GM19023 (cell line): ENCODE measurements around the gene AASS.
"Not testable (repeated sequence)": the region's sequence is repeated elsewhere in the genome, so short reads cannot be mapped to it uniquely, and the experiment has no call there.

Experiments
- ATAC-seq: cut with Tn5 transposase; IDR thresholded peaks from one replicate; pipeline ENCODE4 v1.9.1; 2021; ENCODE audit warnings: mild to moderate bottlenecking, moderate library complexity; ENCODE audit not compliant: unreplicated experiment

The AASS gene

DNA sequence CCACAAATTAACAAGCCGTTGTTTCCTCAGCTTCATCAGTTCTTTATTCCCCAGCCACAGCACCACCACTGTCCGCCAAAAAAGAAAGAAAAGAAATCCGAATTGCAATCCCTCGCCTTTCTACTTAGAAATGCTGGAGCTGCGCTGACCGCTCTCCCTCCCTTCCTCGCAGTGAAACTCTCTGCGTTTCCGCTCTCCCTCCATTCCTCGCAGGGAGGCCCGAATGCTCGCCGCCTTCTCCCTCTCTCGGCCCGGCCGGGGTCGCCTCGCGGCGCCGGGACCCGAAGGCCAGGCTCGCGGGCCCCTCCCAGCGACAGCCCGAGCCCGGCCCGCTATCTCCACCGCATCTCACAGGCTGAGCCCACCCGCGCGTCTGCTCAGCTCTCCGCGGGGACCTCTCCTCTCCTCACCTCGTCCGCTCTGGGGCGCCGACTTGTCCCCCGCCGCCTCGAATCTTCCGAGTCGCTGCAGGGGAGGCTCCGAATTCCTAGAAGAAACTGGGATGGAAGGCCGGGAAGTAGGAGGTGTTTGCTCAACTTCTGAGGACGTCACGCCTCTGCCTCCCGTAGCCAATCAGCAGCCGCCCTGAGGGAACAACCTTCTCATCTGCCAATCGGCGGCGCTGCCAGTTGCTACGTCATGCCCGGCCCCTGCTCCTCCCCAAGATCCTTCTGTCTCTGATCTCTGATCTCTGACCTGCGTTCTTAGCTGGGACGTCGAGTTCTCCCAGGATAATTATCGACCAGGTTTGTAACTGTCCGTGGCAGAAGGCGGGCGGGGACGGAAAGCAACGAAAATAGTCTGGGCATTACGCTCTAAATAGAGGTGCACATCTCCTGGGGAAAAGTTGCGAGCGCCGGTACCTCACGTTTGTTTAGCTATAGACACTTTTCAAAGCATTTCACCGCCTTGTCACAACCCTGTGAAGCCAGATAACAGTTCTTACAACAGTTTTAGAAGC is at the start of gene AASS:
Gene AASS (minus strand): TSS at position 499 of the 961 bp plus-strand sequence. CDS start 10,523 bp downstream, outside the sequence.
- ATAC-seq = peak; percentile 100

- no peak for ATAC-seq
These were observed 44.7 kb upstream of the AASS start for GRCh38 chr7:122188785-122189184.

DNA sequence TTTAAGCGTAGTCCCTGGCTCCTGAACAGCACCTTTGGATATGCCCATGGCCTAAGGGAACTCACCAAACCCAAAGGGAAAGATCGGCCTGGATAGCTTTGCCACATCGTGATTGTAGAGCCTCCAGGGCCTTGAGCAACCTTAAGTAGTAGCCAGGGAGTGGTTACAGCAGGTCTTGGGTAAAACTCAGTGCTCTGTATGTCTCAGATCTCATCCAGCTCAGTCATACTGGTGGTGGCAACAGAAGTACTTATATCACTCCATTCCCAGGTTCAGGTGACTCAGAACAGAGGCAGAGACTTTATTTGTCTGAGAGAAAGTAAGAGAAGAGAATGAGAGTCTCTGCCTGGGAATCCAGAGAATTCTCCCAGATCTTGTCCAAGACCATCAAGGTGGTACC is 39.1 kb upstream of the AASS start:
- no peak for ATAC-seq

GRCh38 chr7:122182081-122182480 is 38.0 kb upstream of the AASS start:
- no peak for ATAC-seq

DNA sequence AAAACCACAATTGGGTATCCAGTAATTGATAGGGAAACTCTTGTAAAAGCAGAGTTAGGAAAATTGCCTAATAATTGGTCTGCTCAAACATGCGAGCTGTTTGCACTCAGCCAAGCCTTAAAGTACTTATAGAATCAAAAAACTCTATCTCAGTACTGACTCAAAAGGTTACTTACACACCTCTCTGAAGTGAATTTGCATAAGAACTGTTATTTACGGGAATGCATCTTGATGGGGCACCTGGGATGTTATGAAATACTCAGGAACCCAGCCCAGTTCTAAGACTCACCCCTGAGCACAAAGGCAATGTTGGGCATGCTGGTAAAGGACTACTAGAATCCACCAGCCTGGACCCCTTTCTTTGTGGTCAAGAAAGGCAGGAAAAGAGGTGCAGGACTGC is 28.1 kb upstream of the AASS start:
- ATAC-seq = not testable (repeated sequence)

GRCh38 chr7:122166740-122167139 is 22.7 kb upstream of the AASS start:
- no peak for ATAC-seq

GRCh38 chr7:122166275-122166674 is 22.2 kb upstream of the AASS start:
- no peak for ATAC-seq

GRCh38 chr7:122161628-122162027 is 17.6 kb upstream of the AASS start:
- no peak for ATAC-seq

DNA sequence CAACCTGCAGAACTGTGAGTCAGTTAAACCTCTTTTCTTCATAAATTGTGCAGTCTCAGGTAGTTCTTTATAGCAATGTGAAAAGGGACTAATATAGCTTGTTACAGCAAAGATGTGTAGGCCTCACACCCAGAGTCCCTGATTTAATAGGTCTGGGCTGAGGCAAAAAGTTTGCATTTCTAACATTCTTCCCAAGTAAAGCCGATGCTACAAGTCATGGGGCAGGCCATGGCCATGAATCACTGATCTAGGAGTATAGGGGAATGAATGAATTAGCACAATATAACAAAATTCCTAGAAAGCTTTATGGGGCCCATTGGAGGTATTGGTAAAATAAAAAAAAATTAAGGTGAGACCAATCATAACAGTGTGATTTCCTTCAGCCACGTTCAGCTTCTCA is 11.5 kb upstream of the AASS start:
- ATAC-seq = no peak

- no peak for ATAC-seq
These were observed 4.8 kb upstream of the AASS start for GRCh38 chr7:122148878-122149277.

- ATAC-seq = no peak
These were observed 4.0 kb upstream of the AASS start for GRCh38 chr7:122148081-122148480.

DNA sequence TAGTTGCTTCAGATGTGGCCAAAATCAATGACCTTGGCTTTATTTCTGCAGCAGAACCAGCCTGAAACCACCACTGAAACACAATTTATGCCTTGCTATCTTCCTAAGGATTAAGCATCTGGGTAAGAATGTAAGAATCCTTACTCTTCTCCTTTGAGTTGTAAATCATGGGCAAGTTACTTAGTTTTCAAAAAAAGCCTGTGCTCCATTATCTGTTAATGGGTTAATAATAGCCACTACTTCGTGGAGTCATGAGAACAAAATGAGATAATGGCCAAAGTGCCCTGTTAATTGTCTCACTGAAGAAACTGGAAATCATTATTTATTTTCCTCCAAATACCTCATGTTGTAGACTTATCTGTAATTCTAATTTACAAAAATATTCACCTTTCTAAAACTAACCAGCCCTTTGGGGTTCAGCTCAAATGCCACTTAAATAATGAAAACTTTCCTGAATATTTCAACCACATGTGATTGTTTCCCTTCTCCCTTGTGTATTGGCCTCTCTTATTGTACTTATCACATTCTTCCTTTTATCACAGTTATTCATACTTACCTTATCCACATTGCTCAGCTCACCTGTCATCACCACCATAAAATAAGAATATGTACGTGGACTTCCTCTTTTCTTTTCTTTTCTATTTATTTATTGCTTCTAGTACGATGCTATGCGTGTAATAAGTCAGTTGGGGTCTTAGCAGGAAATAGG is 2.0 kb upstream of the AASS start:
- no peak for ATAC-seq

- peak; percentile 2 for ATAC-seq
These were observed 686 bp downstream of the AASS start for GRCh38 chr7:122143376-122143750.

- ATAC-seq = no peak
These were observed 3.1 kb downstream of the AASS start for GRCh38 chr7:122140918-122141317.

GRCh38 chr7:122137251-122138077 is 6.6 kb downstream of the AASS start:
- ATAC-seq = no peak

DNA sequence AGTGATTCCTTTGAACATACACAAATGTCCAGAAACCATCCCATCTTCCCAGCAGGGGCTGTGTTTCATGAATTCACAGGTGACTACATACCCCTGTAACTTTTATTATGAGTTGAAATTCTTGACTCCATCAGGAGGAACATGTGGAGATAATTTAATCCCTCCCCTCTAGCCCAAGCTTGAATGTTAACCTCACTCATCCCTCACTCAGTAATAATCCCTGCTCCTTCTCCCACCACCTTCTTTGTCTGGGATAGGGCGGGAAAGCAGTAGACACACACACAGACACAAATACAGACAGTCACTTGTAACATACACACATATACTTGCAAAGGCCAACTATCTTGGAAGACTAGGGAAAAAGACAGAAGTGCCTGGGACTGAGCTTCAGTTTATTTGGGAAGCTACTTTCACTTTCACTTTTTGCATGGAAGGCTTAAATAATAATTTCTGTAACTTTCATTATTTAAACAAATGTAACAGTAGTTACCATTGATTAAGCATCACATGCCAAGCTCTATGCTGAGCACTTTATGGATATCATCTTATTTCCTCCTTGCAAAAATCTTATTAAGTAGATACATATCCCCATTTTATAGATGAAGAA is 7.3 kb downstream of the AASS start:
- no peak for ATAC-seq

DNA sequence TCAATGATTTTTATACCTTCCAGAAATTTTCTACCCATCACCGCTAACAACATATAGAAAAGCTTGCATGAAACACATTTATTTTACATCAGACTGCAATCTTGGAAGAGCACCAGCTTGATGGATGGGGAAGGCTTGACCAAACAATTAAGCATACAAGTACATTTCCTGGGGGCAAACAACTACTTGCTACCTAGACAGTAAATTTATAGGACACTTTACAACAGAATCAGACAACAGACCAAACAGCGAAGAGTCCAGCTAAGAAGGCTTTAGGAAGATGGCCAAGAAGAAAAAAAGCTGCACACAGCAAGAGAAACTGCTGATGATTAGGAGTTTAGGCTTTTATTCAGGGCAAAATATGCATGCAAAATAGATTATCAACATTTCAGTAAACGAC is 8.0 kb downstream of the AASS start:
- no peak for ATAC-seq

- ATAC-seq = no peak
These were observed 8.8 kb downstream of the AASS start for GRCh38 chr7:122135275-122135674.

DNA sequence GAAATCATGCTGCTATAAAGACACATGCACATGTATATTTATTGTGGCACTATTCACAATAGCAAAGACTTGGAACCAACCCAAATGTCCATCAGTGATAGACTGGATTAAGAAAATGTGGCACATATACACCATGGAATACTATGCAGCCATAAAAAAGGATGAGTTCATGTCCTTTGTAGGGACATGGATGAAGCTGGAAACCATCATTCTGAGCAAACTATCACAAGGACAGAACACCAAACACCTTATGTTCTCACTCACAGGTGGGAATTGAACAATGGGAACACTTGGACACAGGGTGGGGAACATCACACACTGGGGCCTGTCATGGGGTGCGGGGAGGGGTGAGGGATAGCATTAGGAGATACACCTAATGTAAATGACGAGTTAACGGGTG is 9.3 kb downstream of the AASS start:
- ATAC-seq = not testable (repeated sequence)

GRCh38 chr7:122133477-122133876 is 10.6 kb downstream of the AASS start:
- ATAC-seq = no peak

DNA sequence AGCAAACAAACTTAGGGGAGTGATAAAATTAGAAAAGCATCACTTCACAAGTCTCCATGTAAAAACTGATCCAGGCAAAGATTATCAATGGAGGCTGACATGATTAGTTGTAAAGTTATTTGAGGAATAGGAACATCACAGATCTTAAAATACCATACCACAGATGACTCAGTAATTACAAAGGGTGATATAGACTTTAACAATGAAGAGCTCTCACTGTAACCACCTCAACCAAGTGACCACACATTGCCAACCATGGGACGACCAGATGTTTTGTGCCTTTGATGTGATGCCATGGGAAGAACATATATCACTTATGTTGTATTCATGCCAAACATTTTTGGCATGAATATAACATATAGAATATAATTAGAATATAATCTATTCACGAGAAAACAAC is 11.7 kb downstream of the AASS start:
- no peak for ATAC-seq
